Measurements from ENCODE around the gene LPCAT4. TPM values are rescaled to one million over a fixed set of nuclear protein-coding genes. Genes with fewer than 3 reads are reported as not detected.
"Not testable (repeated sequence)": the region's sequence is repeated elsewhere in the genome, so short reads cannot be mapped to it uniquely, and the experiment has no call there.

Gene LPCAT4
- total and polyA plus RNA-seq, 2 of the 8 experiments (the other 6 are each of a cell fraction or from before 2014, with no cell fraction given), result 69.3 to 109 TPM

GRCh38 chr15:34380491-34380890 is 13.5 kb upstream of the LPCAT4 start:
- H3K27me3 ChIP-seq (replicated peaks in 1 of 4; ENCODE audit: control insufficient read depth in 3 of 4, extremely low read depth in 1 of 4, insufficient read depth in 3 of 4, low read length in 3 of 4); H3K14ac ChIP-seq (ENCODE audit: insufficient read length); POLR2A ChIA-PET (ENCODE audit: partially characterized antibody); H2BK120ac ChIP-seq (replicated peaks; ENCODE audit: low read depth, low read length); H3K9ac ChIP-seq (replicated peaks in 1 of 4; ENCODE audit: extremely low read depth in 1 of 4, low read depth in 3 of 4, low read length in 3 of 4); H3K4me1 ChIP-seq (replicated peaks in 1 of 4; ENCODE audit: control insufficient read depth in 3 of 4, insufficient read depth in 4 of 4, low read length in 3 of 4); H3K4ac ChIP-seq (replicated peaks; ENCODE audit: insufficient read length, low read depth, low read length); H3K36me3 ChIP-seq (ENCODE audit: control insufficient read depth in 2 of 4, insufficient read depth in 4 of 4, low read length in 3 of 4); H3K79me1 ChIP-seq (ENCODE audit: low read depth, low read length); H3K4me3 ChIP-seq (ENCODE audit: extremely low read depth in 1 of 4, insufficient read depth in 2 of 4, low read depth in 3 of 4, low read length in 4 of 4); H3K9me3 ChIP-seq (ENCODE audit: insufficient read depth in 2 of 2, low read depth in 1 of 2, low read length in 1 of 2); H4K5ac ChIP-seq (ENCODE audit: insufficient read length, low read depth, low read length); H3K23ac ChIP-seq (ENCODE audit: insufficient read length); H2AK5ac ChIP-seq (ENCODE audit: low read depth, low read length); H2AFZ ChIP-seq (ENCODE audit: low read length); CTCF ChIA-PET (ENCODE audit: partially characterized antibody); H2BK15ac ChIP-seq (ENCODE audit: low read length); H3K18ac ChIP-seq (ENCODE audit: extremely low read depth, low read length); H4K91ac ChIP-seq (replicated peaks; ENCODE audit: insufficient read length, low read length); H4K8ac ChIP-seq (ENCODE audit: extremely low read depth, insufficient read depth, low read length); H3K27ac ChIP-seq (ENCODE audit: low read depth, low read length); H3K56ac ChIP-seq (replicated peaks; ENCODE audit: insufficient read length, low read depth, low read length); H3K23me2 ChIP-seq (ENCODE audit: low read depth, low read length); DNase-seq (ENCODE audit: low read depth in 1 of 2, low spot score in 2 of 2); H3K4me2 ChIP-seq (ENCODE audit: insufficient read depth in 1 of 2, low read depth in 2 of 2, low read length in 2 of 2); H2BK20ac ChIP-seq (ENCODE audit: low read length); FAIRE-seq; H3K79me2 ChIP-seq (ENCODE audit: control insufficient read depth in 1 of 2, insufficient read depth in 2 of 2, low read length in 2 of 2); H2BK12ac ChIP-seq (ENCODE audit: low read depth, low read length); H2BK5ac ChIP-seq (ENCODE audit: low read depth, low read length); H4K20me1 ChIP-seq (replicated peaks in 1 of 2; ENCODE audit: control insufficient read depth in 1 of 2, insufficient read depth in 2 of 2, low read length in 2 of 2): not testable (repeated sequence)
- 84% methylated on average over 4 of the region's 4 CpGs; no CpG with 5 or more reads in 1 of the 2 experiments for WGBS, 2 experiments (ENCODE audit: extremely low coverage in 1 of 2, insufficient coverage in 1 of 2, insufficient read length in 1 of 2, insufficient replicate concordance in 2 of 2, low coverage in 1 of 2, low lambda C conversion rate in 2 of 2, missing lambda C conversion rate in 1 of 2)

All from H1 (cell line).